GM12892 (cell line): Measurements from ENCODE around the gene PSMA5.
A peak's percentile ranks its signal among the peaks of the same experiment; 100 is the strongest.

ENCODE experiments used
- DNase-seq: peaks from one replicate; pipeline ENCODE4 v3.0.0; 2011; ENCODE audit not compliant: insufficient read length
- FAIRE-seq: peaks from 2 replicates; lab custom pipeline; 2011; peaks lifted over from hg19 to GRCh38; lab: Jason Lieb, UNC
- POLR2A ChIP-seq: IDR thresholded peaks from 2 replicates; pipeline ENCODE4 v1.6.1; 2011; ENCODE audit warnings: low read depth, low read length, control low read depth
- POLR2AphosphoS5 ChIP-seq: IDR thresholded peaks from 2 replicates; pipeline ENCODE4 v1.6.1; 2011; ENCODE audit warnings: low read depth, low read length, control low read depth
- TAF1 ChIP-seq: IDR thresholded peaks from 2 replicates; pipeline ENCODE4 v1.6.1; 2011; ENCODE audit warnings: low read depth, mild to moderate bottlenecking, control low read depth, low read length, borderline replicate concordance

PSMA5 gene

GRCh38 chr1:109425391-109426280 lies 612 bp downstream of the PSMA5 start:
- DNase-seq = peak; percentile 23
- FAIRE-seq = peak; percentile 9
- no peak for TF ChIP-seq TAF1
- no peak for TF ChIP-seq POLR2A
- no peak for TF ChIP-seq POLR2AphosphoS5

DNA sequence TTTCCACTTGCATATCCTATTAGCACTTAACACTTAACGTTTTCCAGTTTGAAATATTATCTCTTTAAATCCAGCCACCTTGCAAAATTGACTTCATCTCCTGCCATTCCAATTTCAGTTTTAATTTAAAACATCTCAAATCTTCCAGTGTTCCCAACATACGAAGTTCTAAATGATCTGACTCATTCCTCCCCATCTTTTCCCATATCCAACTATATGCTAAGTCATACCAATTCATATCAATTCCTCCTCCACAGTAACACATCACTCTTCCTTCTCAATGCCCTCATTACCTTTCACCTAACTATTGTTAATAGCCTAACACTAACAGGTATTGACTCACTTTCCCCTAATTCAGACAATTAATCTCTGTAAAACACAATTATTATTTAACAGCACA lies 2.8 kb downstream of the PSMA5 start:
- FAIRE-seq = no peak
- TF ChIP-seq POLR2A = no peak
- no peak for TF ChIP-seq POLR2AphosphoS5
- TF ChIP-seq TAF1 = no peak
- DNase-seq = no peak

GRCh38 chr1:109412551-109412950 lies 13.7 kb downstream of the PSMA5 start:
- no peak for FAIRE-seq
- DNase-seq = no peak
- TF ChIP-seq TAF1 (no peak), POLR2AphosphoS5 (no peak), POLR2A (no peak)

DNA sequence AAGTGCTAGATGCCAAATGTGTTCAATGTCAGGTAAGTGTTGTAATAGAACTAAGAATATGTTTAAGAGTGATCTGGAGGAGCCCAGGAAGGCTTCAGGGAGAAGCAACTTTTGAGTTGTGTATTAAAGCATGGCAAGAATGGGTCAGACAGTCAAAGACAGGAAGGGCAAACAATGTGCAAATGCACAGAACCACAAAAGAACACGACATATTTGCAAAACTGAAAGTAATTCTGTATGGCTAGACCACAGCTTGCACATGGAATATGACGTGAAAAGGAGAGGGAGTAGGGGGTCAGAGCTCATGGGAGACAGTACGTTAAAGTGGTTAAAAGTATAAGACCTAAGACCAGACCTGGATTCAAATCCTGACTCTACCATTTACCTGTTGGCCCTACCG lies 21.4 kb downstream of the PSMA5 start:
- TF ChIP-seq POLR2A (no peak), TAF1 (no peak), POLR2AphosphoS5 (no peak)
- peak; percentile 14 for FAIRE-seq
- no peak for DNase-seq

DNA sequence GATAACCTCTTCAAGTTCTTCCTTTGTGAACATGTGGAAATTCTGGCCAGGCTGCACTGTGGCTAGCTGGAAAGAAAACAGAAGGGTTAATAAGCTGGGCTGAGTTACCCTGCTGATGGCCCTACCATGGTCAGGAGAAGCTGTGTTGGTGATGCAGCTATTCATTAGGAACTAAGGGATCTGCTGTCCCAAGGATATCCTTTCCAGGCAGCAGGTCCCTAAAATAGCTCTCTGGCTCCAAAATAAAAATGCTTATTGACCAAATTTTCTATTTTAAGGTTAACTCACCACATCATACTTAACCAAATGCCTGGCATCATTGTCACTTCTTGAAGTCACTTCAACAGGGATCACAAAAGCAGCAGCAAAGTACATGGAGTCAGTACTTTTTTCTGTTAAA lies 24.2 kb downstream of the PSMA5 start:
- DNase-seq (no peak), FAIRE-seq (no peak)
- no peak for TF ChIP-seq POLR2A
- no peak for TF ChIP-seq POLR2AphosphoS5
- TF ChIP-seq TAF1 = no peak

- TF ChIP-seq TAF1 (no peak), POLR2A (no peak), POLR2AphosphoS5 (no peak)
- FAIRE-seq = no peak
Measured at GRCh38 chr1:109400035-109400655, 26.1 kb downstream of the PSMA5 start.

GRCh38 chr1:109399326-109399957 lies 26.8 kb downstream of the PSMA5 start:
- TF ChIP-seq POLR2AphosphoS5 (no peak), POLR2A (no peak), TAF1 (no peak)
- DNase-seq (no peak), FAIRE-seq (peak; percentile 14)

More at GRCh38 chr1:109400035-109400655, 26.1 kb downstream of the PSMA5 start:
- no peak for DNase-seq

- TF ChIP-seq POLR2AphosphoS5 (no peak), TAF1 (no peak), POLR2A (no peak)
Measured at GRCh38 chr1:109398343-109399225, 27.7 kb downstream of the PSMA5 start.

GRCh38 chr1:109397581-109398342 lies 28.5 kb downstream of the PSMA5 start, which contains the start of gene SORT1:
Gene SORT1 (minus strand): TSS chr1:109397918. CDS start chr1:109397892, 26 bp downstream.
- peak; percentile 50 for DNase-seq

More at GRCh38 chr1:109398343-109399225, 27.7 kb downstream of the PSMA5 start:
- DNase-seq (no peak), FAIRE-seq (no peak)

GRCh38 chr1:109396871-109397580 lies 29.2 kb downstream of the PSMA5 start:
- no peak for DNase-seq
- FAIRE-seq = no peak
- TF ChIP-seq POLR2AphosphoS5 (no peak), POLR2A (no peak), TAF1 (no peak)

More at GRCh38 chr1:109397581-109398342, 28.5 kb downstream of the PSMA5 start, which contains the start of gene SORT1:
- no peak for TF ChIP-seq POLR2AphosphoS5
- no peak for TF ChIP-seq POLR2A
- no peak for TF ChIP-seq TAF1
- FAIRE-seq = no peak

DNA sequence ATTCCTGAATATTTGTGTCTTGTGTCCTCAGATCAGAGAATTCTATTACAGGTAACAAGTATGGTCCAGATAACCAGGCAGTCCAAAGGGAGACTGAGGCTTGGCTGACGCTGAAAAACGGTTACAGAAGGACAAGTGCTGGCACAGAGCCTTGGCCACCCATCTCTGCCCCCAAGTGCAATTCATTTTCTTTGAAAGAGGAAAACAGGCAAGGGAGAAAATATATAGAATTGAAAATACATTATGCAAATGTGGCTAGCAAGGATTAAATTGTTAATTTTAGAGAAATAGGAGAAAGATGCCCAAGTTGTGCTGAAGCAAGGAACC lies 29.8 kb downstream of the PSMA5 start:
- TF ChIP-seq POLR2A (no peak), TAF1 (no peak), POLR2AphosphoS5 (no peak)
- DNase-seq (no peak), FAIRE-seq (no peak)
